ENCODE measurements around the gene NOTCH1.

NOTCH1 gene

DNA sequence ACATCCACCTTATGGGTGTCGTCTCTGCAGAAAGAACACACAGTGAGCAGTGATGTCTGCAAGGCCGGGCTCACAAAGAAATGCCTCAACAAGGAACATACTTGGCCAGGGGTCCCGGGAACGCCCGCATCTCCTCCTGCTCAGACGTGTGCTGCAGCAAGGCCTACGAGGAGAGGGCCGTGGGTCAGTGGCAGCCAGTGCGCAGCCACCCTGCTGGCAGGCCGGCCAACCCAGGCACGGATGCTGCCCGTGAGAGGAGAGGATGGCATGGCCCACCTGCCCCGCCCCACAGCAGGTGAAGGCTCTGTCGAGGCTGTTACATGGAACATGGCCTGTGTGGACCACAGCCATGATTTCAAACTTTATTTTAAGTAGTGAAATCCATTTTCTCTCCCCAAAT lies 82.3 kb downstream of the NOTCH1 start:
- no peak for DNase-seq (ENCODE audit: low spot score)

DNA sequence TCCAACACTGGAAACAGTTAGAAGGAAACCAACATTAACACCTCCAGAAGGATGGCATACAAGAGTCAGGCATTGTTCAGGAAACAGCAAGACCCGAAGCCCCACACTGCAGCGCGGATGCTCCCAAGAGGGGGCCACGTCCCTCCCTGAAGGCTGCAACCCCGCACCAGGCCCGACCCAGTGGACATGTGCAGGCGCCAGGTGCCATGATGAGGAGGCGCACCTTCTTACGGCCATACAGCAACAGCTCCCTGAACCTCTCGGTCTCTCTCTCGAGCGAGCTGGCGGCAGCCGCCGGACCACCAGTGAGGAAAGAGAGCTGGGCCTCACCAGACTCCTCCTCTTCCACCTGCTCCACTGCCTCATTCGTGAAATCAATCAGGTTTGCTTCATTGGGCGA lies 83.2 kb downstream of the NOTCH1 start:
- DNase-seq (ENCODE audit: low spot score): no peak

DNA sequence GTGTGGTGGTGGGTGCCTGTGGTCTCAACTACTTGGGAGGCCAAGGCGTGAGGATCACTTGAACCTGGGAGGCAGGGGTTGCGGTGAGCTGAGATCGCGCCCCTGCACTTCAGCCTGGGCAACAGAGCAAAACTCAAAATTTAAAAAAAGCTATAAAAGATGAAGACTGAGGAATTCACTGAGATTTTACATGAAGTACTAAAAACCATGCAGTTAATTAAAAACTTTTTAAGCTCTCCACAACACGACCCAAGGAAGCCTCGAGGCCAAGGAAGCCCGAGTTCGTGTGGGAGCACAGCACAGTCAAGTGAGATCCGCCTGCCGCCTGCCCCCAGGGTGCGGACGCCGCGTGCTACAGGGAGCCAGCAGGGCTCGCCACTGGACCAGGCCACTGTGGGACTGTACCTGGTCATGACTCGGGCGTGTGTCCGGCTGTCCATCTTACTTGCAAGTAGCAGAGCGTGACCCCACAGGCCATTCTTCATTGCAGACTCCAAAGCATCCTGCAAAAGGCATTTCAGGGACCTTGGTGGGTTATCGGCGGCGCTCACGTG lies 85.0 kb downstream of the NOTCH1 start:
- no peak for DNase-seq (ENCODE audit: low spot score)

DNA sequence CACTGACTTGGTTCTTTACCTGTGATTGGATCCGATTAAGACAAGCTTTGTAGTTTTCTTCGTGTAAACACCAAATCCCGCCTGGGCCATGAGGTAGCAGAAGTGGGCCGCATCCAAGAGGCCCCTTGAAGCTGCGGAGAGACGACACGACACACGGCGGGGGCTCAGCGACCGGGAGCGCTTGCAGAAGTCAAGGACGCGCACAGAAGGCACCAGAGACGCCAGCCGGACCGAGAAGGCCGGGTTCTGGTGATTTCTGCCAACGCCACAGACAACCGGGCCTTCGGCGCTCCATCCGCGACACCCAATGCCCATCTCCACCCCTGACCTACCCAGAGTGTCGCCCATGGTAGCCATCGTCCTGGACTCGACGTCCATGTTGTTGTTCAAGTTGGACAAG lies 86.4 kb downstream of the NOTCH1 start:
- no peak for DNase-seq (ENCODE audit: low spot score)

DNA sequence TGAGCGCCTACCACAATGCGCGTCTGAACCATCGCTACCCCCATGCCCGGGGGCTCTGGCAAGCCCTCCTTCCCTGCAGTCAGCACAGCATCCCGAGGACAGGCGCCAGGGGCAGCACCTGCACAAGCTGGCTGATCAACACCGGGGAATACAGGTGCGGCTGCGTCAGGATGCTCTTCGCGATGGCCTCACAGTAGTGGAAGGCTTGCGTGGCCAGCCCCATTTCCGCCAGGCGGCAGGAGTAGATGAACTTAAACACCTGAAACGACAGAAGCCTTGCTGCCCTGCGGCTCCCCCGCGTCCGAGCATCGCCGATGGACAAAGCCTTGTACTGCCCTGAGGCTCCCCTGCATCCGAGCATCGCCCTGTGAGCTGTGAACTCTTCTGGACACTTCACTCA lies 88.5 kb downstream of the NOTCH1 start:
- no peak for DNase-seq (ENCODE audit: low spot score)

DNA sequence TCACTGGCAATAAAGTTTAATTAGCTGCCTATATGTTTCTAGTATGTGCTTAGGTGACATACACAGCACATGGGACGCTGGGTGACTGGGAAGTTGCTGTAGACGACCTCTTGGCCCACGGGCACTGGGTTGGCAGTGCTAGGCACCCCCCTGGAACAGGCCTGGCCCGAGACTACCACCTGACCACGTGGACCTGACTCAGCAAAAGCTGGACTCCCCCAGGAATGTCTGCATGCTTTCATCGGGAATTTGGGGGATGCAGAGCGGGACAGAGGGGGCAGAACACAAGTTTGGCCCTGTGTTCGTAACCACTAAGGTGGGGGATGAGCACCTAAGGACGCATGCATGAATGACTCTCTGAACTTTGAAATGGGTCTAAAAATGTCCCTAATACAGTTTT lies 89.6 kb downstream of the NOTCH1 start:
- no peak for DNase-seq (ENCODE audit: low spot score)

DNA sequence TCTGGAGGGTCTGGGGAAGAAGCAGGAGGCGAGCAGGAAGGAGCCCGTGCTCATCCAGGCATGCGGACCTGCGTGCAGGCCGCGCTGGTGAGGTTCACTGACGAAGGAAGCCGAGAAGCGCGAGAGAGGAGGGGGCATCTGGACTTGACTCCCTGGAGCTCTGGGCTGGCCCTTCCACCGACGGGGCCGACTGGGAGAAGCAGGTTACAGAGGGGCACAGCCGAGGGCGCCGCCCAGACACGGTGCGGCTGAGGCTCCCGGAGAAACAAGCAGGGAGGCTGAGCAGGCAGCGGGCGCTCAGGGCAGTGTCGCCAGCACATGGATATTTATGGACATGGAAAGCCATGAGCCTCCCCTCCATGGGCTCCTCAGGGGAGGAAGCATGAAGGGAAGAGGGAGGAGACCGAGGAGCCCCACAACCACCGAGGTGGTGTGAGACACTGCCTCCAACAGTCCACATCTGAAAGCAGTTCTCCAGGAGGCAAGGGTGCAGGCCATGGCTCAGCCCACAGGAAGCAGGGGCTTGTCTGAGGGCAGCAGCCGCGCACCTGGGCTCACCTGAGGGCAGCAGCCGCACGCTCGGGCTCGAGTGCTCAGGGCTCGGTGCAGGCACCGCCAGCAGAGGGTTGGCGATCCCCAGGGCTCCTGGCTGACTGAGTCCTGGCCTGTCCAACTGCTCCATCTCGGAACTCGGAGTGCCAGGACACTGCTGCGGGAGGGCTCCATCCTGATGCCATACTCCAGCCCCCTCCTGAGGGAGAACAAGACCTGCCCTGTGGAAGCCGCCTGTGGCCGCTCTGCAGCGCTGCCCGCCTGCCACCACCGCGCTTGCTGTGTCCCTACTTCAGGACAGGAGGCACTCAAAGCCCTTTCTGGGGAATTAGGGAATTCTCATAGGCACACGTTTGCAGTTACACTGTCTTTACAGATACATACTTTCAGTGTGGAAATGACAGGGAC lies 90.5 kb downstream of the NOTCH1 start:
- DNase-seq (ENCODE audit: low spot score): no peak

DNA sequence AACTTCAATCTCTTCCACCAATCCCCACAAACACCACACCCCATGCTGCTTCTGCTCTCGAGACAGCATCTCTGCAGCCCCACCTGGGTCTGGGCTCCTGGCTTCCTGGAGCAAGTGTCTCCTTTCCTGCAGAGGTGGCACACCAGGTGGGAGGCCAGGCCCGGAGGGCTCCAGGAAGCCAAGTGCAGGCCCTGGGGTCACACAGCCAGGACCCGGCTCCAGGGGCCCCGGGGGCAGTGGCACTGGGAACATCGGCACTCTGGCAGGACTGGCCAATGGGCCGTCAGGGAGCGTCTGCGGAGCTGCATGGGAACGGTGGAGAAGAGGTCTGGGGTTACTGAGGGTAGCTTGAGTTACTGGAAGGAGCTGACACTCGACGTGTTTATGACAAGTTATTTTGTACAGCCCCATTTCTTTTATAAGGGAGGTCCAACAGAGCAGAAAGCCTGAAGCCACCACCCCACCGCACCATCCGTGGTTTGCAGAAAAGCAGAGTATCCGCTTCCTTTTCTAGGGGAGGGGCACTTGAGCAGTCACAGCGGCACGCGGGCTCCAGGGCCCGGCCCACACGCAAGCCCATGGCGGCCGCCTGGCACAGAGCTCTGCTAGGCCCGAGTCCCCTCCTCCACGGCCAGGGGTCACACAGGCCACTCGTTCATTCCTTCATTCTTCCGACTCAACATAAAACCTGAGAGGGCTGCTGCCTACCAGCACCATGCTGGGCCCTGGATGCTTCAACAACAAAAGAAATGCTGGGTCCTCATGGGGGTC lies 91.6 kb downstream of the NOTCH1 start:
- no peak for DNase-seq (ENCODE audit: low spot score)

DNA sequence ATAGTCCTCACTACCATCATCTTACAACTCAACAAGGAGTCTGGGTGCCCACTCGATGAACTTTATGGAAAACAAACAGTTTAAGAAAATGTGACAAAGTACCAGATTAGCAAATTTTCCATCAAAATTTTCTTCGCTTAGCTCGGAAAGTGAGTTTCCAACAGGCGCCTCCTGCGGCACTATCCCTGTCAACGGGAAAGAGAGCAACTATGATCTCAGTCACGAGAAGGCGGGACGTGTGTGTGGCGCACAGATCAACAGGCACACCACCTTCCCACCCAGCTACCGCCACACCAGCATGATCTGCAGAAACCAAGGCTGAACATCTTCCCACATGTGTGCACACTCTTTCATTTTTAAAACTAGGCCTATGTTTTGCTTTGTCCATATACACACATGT lies 92.5 kb downstream of the NOTCH1 start:
- DNase-seq (ENCODE audit: low spot score): no peak

DNA sequence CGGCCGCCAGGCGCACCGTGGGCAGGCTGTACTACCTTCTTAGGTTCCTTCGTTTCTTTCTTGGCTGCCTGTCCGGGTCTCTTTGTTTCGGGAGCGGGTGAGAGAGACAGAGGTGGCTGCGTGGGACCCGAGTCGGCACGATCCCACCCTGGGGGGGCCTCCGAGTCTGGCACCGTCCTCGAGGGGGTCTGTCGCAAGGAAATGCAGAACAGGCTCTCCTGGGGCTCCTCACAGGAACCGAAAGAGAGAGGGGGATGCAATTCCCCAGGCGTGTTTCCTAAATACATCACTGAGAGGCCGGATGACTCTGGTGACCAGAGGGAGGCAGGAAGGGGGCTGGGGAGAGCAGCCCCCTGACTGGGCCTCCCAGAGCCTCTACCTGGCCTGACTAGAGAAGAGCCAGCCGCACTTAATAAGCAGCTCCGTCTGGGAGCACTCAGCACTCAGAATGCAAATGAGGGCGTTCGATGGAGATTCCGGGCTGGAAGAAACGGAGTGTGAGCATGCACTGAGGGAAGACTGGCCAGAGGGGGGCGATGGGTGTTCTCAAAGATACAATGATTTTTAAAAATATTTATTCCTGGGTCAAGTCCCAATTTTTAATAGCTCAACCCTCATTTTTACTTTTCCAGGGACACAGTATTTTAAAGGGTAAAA lies 94.5 kb downstream of the NOTCH1 start:
- no peak for DNase-seq (ENCODE audit: low spot score)

DNA sequence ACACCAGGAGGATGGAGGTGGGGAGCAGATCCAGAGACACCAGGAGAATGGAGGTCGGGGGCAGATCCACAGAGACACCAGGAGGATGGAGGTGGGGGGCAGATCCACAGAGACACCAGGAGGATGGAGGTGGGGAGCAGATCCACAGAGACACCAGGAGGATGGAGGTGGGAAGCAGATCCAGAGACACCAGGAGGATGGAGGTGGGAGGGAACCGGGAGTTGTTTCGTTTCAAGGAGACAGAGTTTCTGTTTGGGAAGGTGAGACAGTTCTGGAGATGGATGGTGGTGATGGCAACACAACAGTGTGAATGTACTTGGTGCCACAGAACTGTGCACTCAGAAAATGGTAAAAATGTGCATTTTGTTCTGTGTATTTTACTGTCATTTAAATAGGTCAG lies 97.2 kb downstream of the NOTCH1 start:
- DNase-seq (ENCODE audit: low spot score): peak; percentile 55

DNA sequence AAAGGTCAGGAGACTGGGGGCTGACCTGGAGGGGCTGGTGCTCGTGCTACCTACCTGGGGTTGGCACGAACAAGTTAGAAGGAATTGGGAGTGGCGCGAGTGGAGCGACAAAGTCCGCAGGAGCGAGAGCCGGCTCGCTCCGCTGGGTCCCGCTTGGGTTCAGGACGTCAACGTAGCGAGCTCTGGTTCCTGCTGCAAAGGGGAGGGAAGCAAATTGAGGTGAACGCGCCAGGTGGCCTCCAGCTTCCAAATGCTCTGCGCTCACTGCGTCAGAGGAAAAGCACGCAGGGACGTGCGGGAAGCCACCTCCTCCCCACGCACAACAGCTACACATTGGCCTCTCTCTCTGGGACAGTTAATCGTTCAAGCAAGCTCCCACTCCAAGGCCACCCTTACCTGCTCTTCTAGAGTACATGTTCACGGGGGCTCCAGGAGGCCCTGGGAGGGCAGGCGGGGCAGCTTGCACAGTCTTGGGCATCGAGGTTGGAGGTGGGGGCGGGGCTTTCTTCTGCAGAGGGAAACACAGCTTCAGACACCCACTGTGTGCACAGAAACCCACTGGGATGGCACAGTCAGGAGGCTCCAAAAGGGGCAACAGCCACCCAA lies 98.6 kb downstream of the NOTCH1 start:
- no peak for DNase-seq (ENCODE audit: low spot score)

DNA sequence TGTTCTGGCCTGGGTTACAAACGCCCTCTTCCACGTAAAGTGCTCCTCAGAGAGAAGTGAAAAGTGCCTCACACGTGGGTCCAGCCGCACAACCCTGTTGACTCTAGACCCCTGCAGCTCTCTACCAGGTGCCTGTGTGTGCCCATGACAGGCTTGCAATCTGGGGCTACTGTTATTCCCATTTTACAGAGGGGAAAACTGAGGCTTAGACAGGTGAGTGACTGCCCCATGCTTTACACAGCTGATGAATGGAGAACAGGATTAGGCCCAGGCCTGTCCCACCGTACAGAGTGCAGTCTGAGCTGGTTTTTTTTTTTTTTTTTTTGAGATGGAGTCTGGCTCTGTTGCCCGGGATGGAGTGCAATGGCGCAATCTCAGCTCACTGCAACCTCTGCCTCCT lies 100.0 kb downstream of the NOTCH1 start:
- no peak for DNase-seq (ENCODE audit: low spot score)
